Adrenal gland (tissue), 12 donors: Measurements from ENCODE around the gene MBD4. TPM values are rescaled to one million over a fixed set of nuclear protein-coding genes. Genes with fewer than 3 reads are reported as not detected.
A peak's percentile ranks its signal among the peaks of the same experiment; 100 is the strongest.

Experiments used
- DNase-seq, 7 donors: peaks; one replicate each; pipeline ENCODE4 v3.0.0-alpha.2; 2019 to 2020
- H3K27ac ChIP-seq, 5 donors: fragments of 200-600 bp; sonication (generic) in 4 of 5; 1 replicate in 3 of 5; 2 replicates in 2 of 5; pipeline versions ENCODE4 v1.5.1 to v1.8.0; 2016 to 2020; ENCODE audit warnings: mild to moderate bottlenecking in 1 of 5
- H3K27me3 ChIP-seq: fragments of 200-600 bp; 2 replicates; pipeline ENCODE4 v1.8.0; 2021
- H3K36me3 ChIP-seq, 2 donors: fragments of 200-600 bp; replicated peaks in 1 of 2; 1 replicate in 1 of 2; 2 replicates in 1 of 2; pipeline versions ENCODE4 v1.5.1 to v1.8.0; 2018 to 2022
- H3K4me1 ChIP-seq, 2 donors: fragments of 200-600 bp; replicated peaks in 1 of 2; 1 replicate in 1 of 2; 2 replicates in 1 of 2; pipeline versions ENCODE4 v1.5.1 to v1.8.0; 2018 to 2021
- H3K4me3 ChIP-seq, 4 donors: fragments of 200-600 bp; sonication (generic) in 3 of 4; one replicate each; pipeline ENCODE4 v1.5.1; 2016 to 2018
- H3K9me3 ChIP-seq, 3 donors: fragments of 200-600 bp; sonication (generic) in 1 of 3; replicated peaks in 1 of 3; 1 replicate in 2 of 3; 2 replicates in 1 of 3; pipeline versions ENCODE4 v1.5.1 to v1.8.0; 2016 to 2021
- CTCF ChIP-seq, 6 experiments: fragments of 450-650 bp in 4 of 6; fragments of 200-600 bp in 2 of 6; sonication (generic) in 1 of 6; IDR thresholded peaks; 1 replicate in 5 of 6; 2 replicates in 1 of 6; pipeline versions ENCODE4 v1.5.1 to v1.8.0; 2016 to 2021; ENCODE audit warnings: antibody characterized with exemption in 6 of 6, mild to moderate bottlenecking in 2 of 6, moderate library complexity in 1 of 6
- POLR2A ChIP-seq, 2 donors: fragments of 450-650 bp; IDR thresholded peaks; one replicate each; pipeline ENCODE4 v1.6.1; 2017; ENCODE audit warnings: antibody characterized with exemption in 2 of 2, mild to moderate bottlenecking in 2 of 2, moderate library complexity in 1 of 2
- WGBS, 4 donors: extraction: QIAGEN DNeasy Blood & Tissue Kit in 2 of 4; methylation state at CpG; one replicate each; pipeline versions ENCODE4 v1.1.5 to v1.1.7; 2013 to 2017; 5-methylcytosine and 5-hydroxymethylcytosine counted together
- intact Hi-C, 2 donors: fragments of 100-400 bp; cut with DNase I; formaldehyde crosslinking; loops; one replicate each; pipeline versions ENCODE4 v1.14.1 to v1.15.0; 2022 to 2023
- polyA plus RNA-seq, 3 donors: library from polyadenylated mRNA; stranded (reverse); fragments of 200-250 nt in 2 of 3; fragments of 350-450 nt in 1 of 3; fragmentation: Illumina TruSeq in 1 of 3; extraction: RNeasy Lipid Tissue Mini Kit (QIAGEN cat#74804) in 1 of 3; gene quantifications; one replicate each; pipeline ENCODE4 v1.2.3, GENCODE V29; 2013 to 2014
- total RNA-seq, 9 donors: library from RNA; depleted of rRNA in 4 of 9; stranded (reverse); fragments of >200 nt in 4 of 9; fragments of 120-200 nt in 1 of 9; fragmentation: NEBNext Ultra II Directional in 1 of 9; extraction: Animal tissue kit (Norgen Biotek cat#: 25700) in 1 of 9; gene quantifications; one replicate each; pipeline versions ENCODE4 v1.1.0 to v1.2.4, GENCODE V29; 2013 to 2023
- donor health status: healthy with polysubstance abuse.
- donor health status: Bipolar disorder and iron deficiency.
- donor health status: DM: yes; HTN: yes; CAD: no.
- donor health status: DM: no; HTN: no; CAD: no.
- donor health status: DM: no; HTN: no; CAD: no.
- donor health status: DM: yes; HTN: yes; CAD: no.

Gene MBD4
- total and polyA plus RNA-seq, 12 donors: 9.9 to 32.3 (median 25.4) TPM

- H3K4me1 ChIP-seq: peaks cover 0 to 13% of the 10 kb centered on the region in 2 donors
- no peaks in the 10 kb centered on the region for H3K9me3 ChIP-seq
- no peak for DNase-seq
- H3K27me3 ChIP-seq: no peaks in the 10 kb centered on the region
- 90 to 100% (median 98%) methylated on average over 2 of the region's 2 CpGs for WGBS, 4 donors
- no peak overlapping the region for H3K27ac ChIP-seq
- no peak for TF ChIP-seq CTCF (IDR thresholded peaks at IDR 0.05)
- TF ChIP-seq POLR2A (IDR thresholded peaks at IDR 0.05): no peak
- intact Hi-C loops: no loop called here
- peaks cover 0 to 22% of the 10 kb centered on the region in 2 donors for H3K36me3 ChIP-seq
- no peak overlapping the region for H3K4me3 ChIP-seq
These were observed 20.8 kb upstream of the MBD4 start for GRCh38 chr3:129460572-129460971.

GRCh38 chr3:129460155-129460554 lies 20.4 kb upstream of the MBD4 start:
- Histone ChIP-seq H3K36me3 (peaks cover 0 to 22% of the 10 kb centered on the region in 2 donors), H3K9me3 (no peaks in the 10 kb centered on the region), H3K27ac (no peak overlapping the region), H3K27me3 (no peaks in the 10 kb centered on the region), H3K4me3 (no peak overlapping the region), H3K4me1 (peaks cover 0 to 13% of the 10 kb centered on the region in 2 donors)
- 91 to 93% (median 92%) methylated on average over 3 of the region's 3 CpGs for WGBS, 4 donors
- no peak for DNase-seq
- intact Hi-C loops: no loop called here
- TF ChIP-seq POLR2A (IDR thresholded peaks at IDR 0.05): no peak
- no peak for TF ChIP-seq CTCF (IDR thresholded peaks at IDR 0.05)

GRCh38 chr3:129453732-129454131 lies 14.0 kb upstream of the MBD4 start:
- no peaks in the 10 kb centered on the region for H3K27me3 ChIP-seq
- peak overlapping the region in 3 of 5 donors; percentile 36 to 72 (median 53) for H3K27ac ChIP-seq
- H3K36me3 ChIP-seq: peaks cover 0 to 26% of the 10 kb centered on the region in 2 donors
- H3K4me3 ChIP-seq: no peak overlapping the region
- peak in 4 of 7 donors; percentile 32 to 59 (median 42) for DNase-seq
- intact Hi-C loops: no loop called here
- WGBS, 4 donors: 32 to 42% (median 38%) methylated on average over 1 of the region's 1 CpG
- no peak for TF ChIP-seq POLR2A (IDR thresholded peaks at IDR 0.05)
- TF ChIP-seq CTCF (IDR thresholded peaks at IDR 0.05): no peak
- H3K4me1 ChIP-seq: peaks cover 10 to 16% of the 10 kb centered on the region in 2 donors
- H3K9me3 ChIP-seq: no peaks in the 10 kb centered on the region

- no peak for DNase-seq
- no peak overlapping the region for H3K4me3 ChIP-seq
- intact Hi-C loops: no loop called here
- H3K4me1 ChIP-seq: peaks cover 11 to 17% of the 10 kb centered on the region in 2 donors
- H3K27me3 ChIP-seq: no peaks in the 10 kb centered on the region
- H3K36me3 ChIP-seq: peaks cover 0 to 12% of the 10 kb centered on the region in 2 donors
- WGBS, 4 donors: 65 to 72% (median 68%) methylated on average over 5 of the region's 5 CpGs
- TF ChIP-seq CTCF (IDR thresholded peaks at IDR 0.05): no peak
- no peak for TF ChIP-seq POLR2A (IDR thresholded peaks at IDR 0.05)
- H3K27ac ChIP-seq: peak overlapping the region in 2 of 5 donors; percentile 17 to 24
- H3K9me3 ChIP-seq: no peaks in the 10 kb centered on the region
These were observed 9.7 kb upstream of the MBD4 start for GRCh38 chr3:129449279-129450115.
